K562 (cell line): Measurements from ENCODE around the gene RBM20. TPM values are rescaled to one million over a fixed set of nuclear protein-coding genes. Genes with fewer than 3 reads are reported as not detected.
A peak's percentile ranks its signal among the peaks of the same experiment; 100 is the strongest.

Experiments used
- ATAC-seq: fragments of 200-7000 bp; cut with Tn5 transposase; 3 replicates; pipeline ENCODE4 v1.9.1; 2020; ENCODE audit warnings: moderate library complexity
- BruUV-seq: library from RNA; stranded (reverse); fragments of 400-500 nt; replicated peaks from 2 replicates; lab custom pipeline; 2021; lab: Mats Ljungman, UMichigan
- CTCF ChIA-PET: fragments of 300-600 bp; formaldehyde crosslinking; extraction: SDS; loops from one replicate; lab custom pipeline; 2021; ENCODE audit warnings: low intra/inter-chr PET ratio; lab: Yijun Ruan, JAX
- POLR2A ChIA-PET: fragments of 300-600, 350-650 bp; sonication (Branson Sonifier 250); formaldehyde crosslinking; extraction: SDS; loops from one replicate; lab custom pipeline; 2021; ENCODE audit warnings: antibody characterized with exemption, inconsistent platforms; lab: Yijun Ruan, JAX
- DNase-seq, 4 experiments: peaks; one replicate each; pipeline versions ENCODE4 v3.0.0 to v3.0.0-alpha.2; 2011 to 2018; ENCODE audit warnings: low spot score in 3 of 4, mixed read lengths in 3 of 4; ENCODE audit errors: extremely low read depth in 1 of 4
- FAIRE-seq: peaks from 2 replicates; lab custom pipeline; 2011; peaks lifted over from hg19 to GRCh38; lab: Jason Lieb, UNC
- H2AFZ ChIP-seq: 2 replicates; pipeline ENCODE4 v1.6.0; 2011; ENCODE audit warnings: low read depth, low read length, control low read depth, inconsistent platforms
- H3K27ac ChIP-seq: fragments of 200-600 bp; 3 replicates; pipeline ENCODE4 v1.8.0; 2011; ENCODE audit warnings: low read depth, mild to moderate bottlenecking, control low read depth, inconsistent platforms, low read length, moderate library complexity, mixed read lengths; ENCODE audit errors: extremely low read depth
- H3K27me3 ChIP-seq, 2 experiments: fragments of 300-600 bp in 1 of 2; 2 replicates in 1 of 2; 3 replicates in 1 of 2; pipeline versions ENCODE4 v1.6.0 to v1.8.0; 2011; ENCODE audit warnings: inconsistent platforms in 2 of 2, low read length in 2 of 2, mild to moderate bottlenecking in 1 of 2, mixed read lengths in 1 of 2, moderate library complexity in 1 of 2; ENCODE audit not compliant: control insufficient read depth in 2 of 2, insufficient read depth in 2 of 2
- H3K36me3 ChIP-seq: fragments of 300-600 bp; 3 replicates; pipeline ENCODE4 v1.8.0; 2011; ENCODE audit warnings: mild to moderate bottlenecking, low read length, inconsistent platforms; ENCODE audit not compliant: control insufficient read depth, insufficient read depth
- H3K4me1 ChIP-seq, 2 experiments: fragments of 200-600 bp in 1 of 2; replicated peaks in 1 of 2; 2 replicates in 1 of 2; 3 replicates in 1 of 2; pipeline versions ENCODE4 v1.5.1 to v1.8.0; 2011; ENCODE audit warnings: inconsistent platforms in 2 of 2, low read length in 2 of 2, mild to moderate bottlenecking in 1 of 2, mixed read lengths in 1 of 2, moderate library complexity in 1 of 2; ENCODE audit not compliant: control insufficient read depth in 2 of 2, insufficient read depth in 2 of 2
- H3K4me2 ChIP-seq: 2 replicates; pipeline ENCODE4 v1.6.1; 2011; ENCODE audit warnings: low read length, control low read depth, inconsistent platforms, mixed read lengths; ENCODE audit not compliant: insufficient read depth
- H3K4me3 ChIP-seq: fragments of 200-600 bp; sonication (generic), shearing (Covaris generic); 2 replicates; pipeline ENCODE4 v1.5.1; 2016; ENCODE audit warnings: control low read depth, inconsistent platforms
- H3K79me2 ChIP-seq: fragments of 200-600 bp; 3 replicates; pipeline ENCODE4 v1.8.0; 2011; ENCODE audit warnings: low read length, inconsistent platforms; ENCODE audit not compliant: control insufficient read depth, insufficient read depth
- H3K9ac ChIP-seq, 2 experiments: 2 replicates each; pipeline versions ENCODE4 v1.6.0 to v1.6.1; 2011; ENCODE audit warnings: low read depth in 2 of 2, low read length in 2 of 2, control low read depth in 1 of 2, inconsistent platforms in 1 of 2, mild to moderate bottlenecking in 1 of 2, mixed read lengths in 1 of 2; ENCODE audit not compliant: insufficient read depth in 1 of 2
- H3K9me1 ChIP-seq: one replicate; pipeline ENCODE4 v1.6.0; 2011; ENCODE audit warnings: inconsistent platforms, mild to moderate bottlenecking, low read length, moderate library complexity; ENCODE audit not compliant: control insufficient read depth, insufficient read depth
- H3K9me3 ChIP-seq: replicated peaks from 2 replicates; pipeline ENCODE4 v1.5.1; 2011; ENCODE audit warnings: low read depth, low read length, inconsistent platforms; ENCODE audit not compliant: control insufficient read depth, insufficient read depth
- H4K20me1 ChIP-seq: replicated peaks from 2 replicates; pipeline ENCODE4 v1.6.1; 2011; ENCODE audit warnings: low read length, inconsistent platforms, mixed read lengths; ENCODE audit not compliant: control insufficient read depth, insufficient read depth
- ADNP ChIP-seq: fragments of 200-800 bp; sonication (Bioruptor generic); IDR thresholded peaks from 2 replicates; pipeline ENCODE4 v1.6.1; 2016; ENCODE audit warnings: missing genetic modification characterization, missing compliant biosample characterization
- BRD9 ChIP-seq: fragments of 450-650 bp; IDR thresholded peaks from 2 replicates; pipeline ENCODE4 v1.6.1; 2018; ENCODE audit warnings: low read depth; ENCODE audit not compliant: partially characterized antibody
- PCBP1 ChIP-seq: fragments of 200-400 bp; formaldehyde crosslinking; IDR thresholded peaks from 2 replicates; pipeline ENCODE4 v1.6.1; 2018; ENCODE audit warnings: mild to moderate bottlenecking, low read depth, low read length; ENCODE audit not compliant: poor library complexity, severe bottlenecking
- RBM25 ChIP-seq: fragments of 200-400 bp; formaldehyde crosslinking; IDR thresholded peaks from 2 replicates; pipeline ENCODE4 v1.6.1; 2018; ENCODE audit warnings: low read length, low read depth, moderate library complexity; ENCODE audit not compliant: severe bottlenecking
- RFX1 ChIP-seq: fragments of 450-650 bp; IDR thresholded peaks from 2 replicates; pipeline ENCODE4 v1.6.1; 2016; ENCODE audit warnings: mild to moderate bottlenecking, moderate library complexity
- ZFP36 ChIP-seq: fragments of 150-350 bp; IDR thresholded peaks from 2 replicates; pipeline ENCODE4 v1.6.1; 2018; ENCODE audit warnings: low read length, low read depth; ENCODE audit not compliant: partially characterized antibody
- WGBS: fragments of 100-300 bp; shearing (Covaris generic); methylation state at CpG from one replicate; pipeline ENCODE4 v1.1.6; 2016; ENCODE audit warnings: low coverage, mixed read lengths; ENCODE audit not compliant: insufficient coverage; ENCODE audit errors: missing lambda C conversion rate; 5-methylcytosine and 5-hydroxymethylcytosine counted together
- in situ Hi-C: fragments of 300-500 bp; cut with MboI; formaldehyde crosslinking; loops from 4 replicates; pipeline ENCODE4 v1.15.0; 2018; ENCODE audit warnings: inconsistent platforms, mixed read lengths
- intact Hi-C: fragments of 100-400 bp; cut with micrococcal nuclease; formaldehyde crosslinking; loops from 2 replicates; pipeline ENCODE4 v1.14.2; 2022
- polyA plus RNA-seq, 8 experiments: library from polyadenylated mRNA; depleted of rRNA in 4 of 8; stranded (reverse) in 5 of 8; unstranded in 3 of 8; fragments of >200 nt; fragmentation: Nextera tagmentation in 2 of 8; fragmentation: Illumina TruSeq in 1 of 8; extraction: Ambion mirVana in 2 of 8; extraction: Trizol in 1 of 8; gene quantifications; 2 replicates each; pipeline versions ENCODE4 v1.2.1 to v1.2.3, GENCODE V29; 2011 to 2014; ENCODE audit warnings: inconsistent platforms in 1 of 8, missing spikeins in 1 of 8
- total RNA-seq, 7 experiments: library from RNA; depleted of rRNA in 6 of 7; stranded (reverse); fragments of >200 nt in 6 of 7; fragmentation: Illumina TruSeq in 2 of 7; extraction: Trizol in 2 of 7; gene quantifications; 2 replicates each; pipeline versions ENCODE4 v1.2.1 to v1.2.3, GENCODE V29; 2011 to 2021; ENCODE audit warnings: low replicate concordance in 1 of 7
- TF ChIP-seq, protein P1 (sequence below): fragments of 450-650 bp; formaldehyde crosslinking; IDR thresholded peaks from 2 replicates; pipeline ENCODE4 v1.4.0; 2022; ENCODE audit warnings: missing genetic modification characterization

RBM20 gene
- total and polyA plus RNA-seq, 9 of the 15 experiments (the other 6 are each of a cell fraction or from before 2014, with no cell fraction given) = 0.63 to 5.7 (median 3.2) TPM

- no TSS peak for BruUV-seq
- 5% methylated on average over 2 of the region's 2 CpGs for WGBS
These were observed 229.8 kb downstream of the RBM20 start for GRCh38 chr10:110873951-110874350.

More at GRCh38 chr10:110873951-110874350, 229.8 kb downstream of the RBM20 start:
- H3K4me3 ChIP-seq = peak overlapping the region; percentile 64
- POLR2A ChIA-PET = interaction anchor here (0.9 kb wide), 1 partner anchor 10 kb away, joined by 3 read pairs; no protein-coding TSS in a partner anchor
- in situ Hi-C loops = no loop called here
- peak overlapping the region; percentile 84 for H3K4me2 ChIP-seq
- 0 out of 3 replicates have a peak, but pooled peaks cover 5% of the 10 kb centered on the region for H3K36me3 ChIP-seq
- no peaks in the 10 kb centered on the region for H3K9me1 ChIP-seq
- peak overlapping the region; percentile 83; the same call in 2 of the 3 replicates for H3K27ac ChIP-seq
- peaks cover 35% of the 10 kb centered on the region for H3K79me2 ChIP-seq
- peaks cover 13 to 15% of the 10 kb centered on the region in 2 experiments for H3K4me1 ChIP-seq
- intact Hi-C loops = loop anchor here (2.0 to 10.0 kb wide), 4 partner anchors 37 to 259 kb away; no protein-coding TSS in a partner anchor
- no peaks in the 10 kb centered on the region for H3K27me3 ChIP-seq
- no peaks in the 10 kb centered on the region for H3K9me3 ChIP-seq
- H4K20me1 ChIP-seq = no peaks in the 10 kb centered on the region
- peak; percentile 37 for ATAC-seq
- TF ChIP-seq ZFP36 = peak; percentile 41
- no peak for TF ChIP-seq PCBP1
- peak; percentile 27; the same call in 1 of the 2 replicates for TF ChIP-seq ADNP (tag)
- TF ChIP-seq RFX1 = no peak
- no peak for TF ChIP-seq BRD9
- TF ChIP-seq, protein P1, sequence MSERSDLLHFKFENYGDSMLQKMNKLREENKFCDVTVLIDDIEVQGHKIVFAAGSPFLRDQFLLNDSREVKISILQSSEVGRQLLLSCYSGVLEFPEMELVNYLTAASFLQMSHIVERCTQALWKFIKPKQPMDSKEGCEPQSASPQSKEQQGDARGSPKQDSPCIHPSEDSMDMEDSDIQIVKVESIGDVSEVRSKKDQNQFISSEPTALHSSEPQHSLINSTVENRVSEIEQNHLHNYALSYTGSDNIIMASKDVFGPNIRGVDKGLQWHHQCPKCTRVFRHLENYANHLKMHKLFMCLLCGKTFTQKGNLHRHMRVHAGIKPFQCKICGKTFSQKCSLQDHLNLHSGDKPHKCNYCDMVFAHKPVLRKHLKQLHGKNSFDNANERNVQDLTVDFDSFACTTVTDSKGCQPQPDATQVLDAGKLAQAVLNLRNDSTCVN (CRISPR knock-in tag) = no peak
- TF ChIP-seq RBM25 = peak; percentile 14
- TF ChIP-seq, all 486 proteins: peak for 3
- peak overlapping the region; percentile 21; the same call in 1 of the 2 replicates for H2AFZ ChIP-seq
- H3K9ac ChIP-seq = peak overlapping the region in 1 of 2 experiments; percentile 95; a peak in 2 of 4 replicates
- DNase-seq = no peak
- FAIRE-seq = peak; percentile 48
- CTCF ChIA-PET = interaction anchor here (0.6 kb wide), 1 partner anchor 634 kb away, joined by 3 read pairs; no protein-coding TSS in a partner anchor
